Measurements from ENCODE around the gene PTPN9. TPM values are rescaled to one million over a fixed set of nuclear protein-coding genes. Genes with fewer than 3 reads are reported as not detected.

PTPN9 gene
- total RNA-seq, 2 donors from 2014 or later, result 19.3 to 22.3 TPM

DNA sequence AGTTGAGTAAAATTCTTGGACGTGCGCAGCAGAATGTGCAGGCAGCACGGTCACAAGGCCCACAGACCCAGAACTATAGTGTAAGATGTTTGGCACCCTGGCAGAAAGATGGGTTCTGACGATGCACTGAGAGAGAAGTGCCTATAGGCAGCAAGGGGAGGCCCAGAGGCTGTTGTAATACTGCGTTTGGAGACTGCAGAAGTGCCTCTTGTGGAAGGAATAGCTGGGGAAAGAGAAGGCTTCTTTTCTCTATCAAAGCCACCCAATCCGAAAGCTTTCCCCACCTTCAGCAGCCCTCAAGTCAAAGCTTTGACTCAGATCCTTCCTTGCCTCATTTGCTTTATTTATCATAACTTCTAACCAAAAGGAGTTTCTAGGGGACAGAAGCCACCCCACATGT lies 122.4 kb downstream of the PTPN9 start:
- H3K4me1 ChIP-seq (replicated peaks), result peaks cover 9% of the 10 kb centered on the region
- no peaks in the 10 kb centered on the region for H3K27me3 ChIP-seq (replicated peaks; ENCODE audit: insufficient read depth)
- intact Hi-C loops (cut with DNase I), result no loop called here
- TF ChIP-seq POLR2AphosphoS5 (IDR thresholded peaks at IDR 0.05) (no peak), POLR2A (IDR thresholded peaks at IDR 0.05) (no peak)
- TF ChIP-seq, protein P1, sequence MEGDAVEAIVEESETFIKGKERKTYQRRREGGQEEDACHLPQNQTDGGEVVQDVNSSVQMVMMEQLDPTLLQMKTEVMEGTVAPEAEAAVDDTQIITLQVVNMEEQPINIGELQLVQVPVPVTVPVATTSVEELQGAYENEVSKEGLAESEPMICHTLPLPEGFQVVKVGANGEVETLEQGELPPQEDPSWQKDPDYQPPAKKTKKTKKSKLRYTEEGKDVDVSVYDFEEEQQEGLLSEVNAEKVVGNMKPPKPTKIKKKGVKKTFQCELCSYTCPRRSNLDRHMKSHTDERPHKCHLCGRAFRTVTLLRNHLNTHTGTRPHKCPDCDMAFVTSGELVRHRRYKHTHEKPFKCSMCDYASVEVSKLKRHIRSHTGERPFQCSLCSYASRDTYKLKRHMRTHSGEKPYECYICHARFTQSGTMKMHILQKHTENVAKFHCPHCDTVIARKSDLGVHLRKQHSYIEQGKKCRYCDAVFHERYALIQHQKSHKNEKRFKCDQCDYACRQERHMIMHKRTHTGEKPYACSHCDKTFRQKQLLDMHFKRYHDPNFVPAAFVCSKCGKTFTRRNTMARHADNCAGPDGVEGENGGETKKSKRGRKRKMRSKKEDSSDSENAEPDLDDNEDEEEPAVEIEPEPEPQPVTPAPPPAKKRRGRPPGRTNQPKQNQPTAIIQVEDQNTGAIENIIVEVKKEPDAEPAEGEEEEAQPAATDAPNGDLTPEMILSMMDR (IDR thresholded peaks at IDR 0.05), result no peak
- no peak for DNase-seq (ENCODE audit: low spot score)
- H3K36me3 ChIP-seq, result no peaks in the 10 kb centered on the region
- 38% methylated on average over 6 of the region's 6 CpGs for WGBS
- H3K9me3 ChIP-seq, result no peaks in the 10 kb centered on the region
- H3K27ac ChIP-seq, result peak overlapping the region; percentile 98
- peak overlapping the region in 1 of 2 donors; percentile 72 for H3K4me3 ChIP-seq

DNA sequence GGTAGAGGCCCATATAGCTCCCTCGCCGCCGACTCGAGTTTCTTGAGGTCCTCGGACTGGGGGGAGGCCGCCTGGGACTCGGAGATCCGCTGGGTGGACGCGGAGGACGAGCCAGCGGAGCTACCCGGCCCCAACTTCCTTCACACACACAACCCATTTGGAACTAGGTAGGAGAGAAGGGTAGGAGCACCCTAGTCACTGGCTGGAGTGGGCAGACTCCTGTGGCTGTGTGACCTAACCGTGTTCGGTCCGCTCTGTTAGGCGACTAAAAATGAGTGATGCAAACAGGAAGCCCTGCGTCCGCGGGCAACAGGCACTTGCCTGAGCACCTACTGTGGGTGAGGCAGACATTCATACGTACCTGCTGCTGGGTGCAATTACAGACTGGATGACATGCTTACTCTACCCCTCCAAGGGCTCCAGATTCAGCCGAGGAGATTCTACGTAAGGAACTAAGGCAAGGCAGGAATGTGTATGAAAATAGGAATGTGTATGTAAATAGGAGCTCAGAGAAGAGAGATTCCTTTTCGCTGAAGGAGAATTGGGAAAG lies 123.1 kb downstream of the PTPN9 start:
- H3K36me3 ChIP-seq, result no peaks in the 10 kb centered on the region
- intact Hi-C loops (cut with DNase I), result no loop called here
- no peak for DNase-seq (ENCODE audit: low spot score)
- peak overlapping the region; percentile 98 for H3K27ac ChIP-seq
- peak overlapping the region; percentile 72 to 96 for H3K4me3 ChIP-seq
- no peaks in the 10 kb centered on the region for H3K9me3 ChIP-seq
- no peak for TF ChIP-seq POLR2A (IDR thresholded peaks at IDR 0.05)
- no peak for TF ChIP-seq POLR2AphosphoS5 (IDR thresholded peaks at IDR 0.05)
- TF ChIP-seq, protein P1 (IDR thresholded peaks at IDR 0.05), result no peak
- no peaks in the 10 kb centered on the region for H3K27me3 ChIP-seq (replicated peaks; ENCODE audit: insufficient read depth)
- H3K4me1 ChIP-seq (replicated peaks), result peaks cover 9% of the 10 kb centered on the region
- WGBS, result 1% methylated on average over 24 of the region's 24 CpGs

DNA sequence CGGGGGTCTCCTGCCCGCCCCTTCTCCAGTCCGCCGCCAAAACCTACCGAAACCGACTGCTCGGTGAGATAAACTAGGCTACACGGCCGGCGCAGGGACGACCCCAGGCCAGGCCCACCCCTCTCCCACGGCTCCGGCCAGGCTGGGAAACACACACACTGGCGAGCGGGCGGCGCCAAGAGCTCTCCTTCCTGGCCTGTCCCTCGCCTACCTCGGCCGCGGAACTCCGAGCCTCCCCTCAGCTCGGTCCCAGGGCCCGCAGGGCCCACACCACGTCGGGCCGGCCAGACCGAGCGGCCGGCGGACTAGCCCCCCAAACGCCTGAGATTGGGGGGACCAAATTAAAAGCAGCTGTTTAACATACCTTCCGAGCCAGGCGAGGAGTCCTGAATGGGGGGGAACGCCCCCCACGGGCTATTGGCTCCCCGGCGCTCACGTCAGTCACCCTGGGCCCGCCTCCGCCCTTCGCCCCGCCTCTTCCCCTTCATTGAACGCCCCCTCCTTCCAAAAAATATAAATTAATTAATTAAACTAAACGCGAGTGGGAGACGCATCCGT lies 123.6 kb downstream of the PTPN9 start:
- H3K27ac ChIP-seq, result peak overlapping the region; percentile 98
- under 1% methylated on average over 48 of the region's 48 CpGs for WGBS
- peaks cover 9% of the 10 kb centered on the region for H3K4me1 ChIP-seq (replicated peaks)
- peak; percentile 92 for DNase-seq (ENCODE audit: low spot score)
- H3K27me3 ChIP-seq (replicated peaks; ENCODE audit: insufficient read depth), result no peaks in the 10 kb centered on the region
- H3K36me3 ChIP-seq, result no peaks in the 10 kb centered on the region
- H3K9me3 ChIP-seq, result no peaks in the 10 kb centered on the region
- peak; percentile 89 for TF ChIP-seq POLR2A (IDR thresholded peaks at IDR 0.05)
- TF ChIP-seq, protein P1 (IDR thresholded peaks at IDR 0.05), result peak in 1 of 4 experiments; percentile 1
- peak; percentile 90 for TF ChIP-seq POLR2AphosphoS5 (IDR thresholded peaks at IDR 0.05)
- intact Hi-C loops (cut with DNase I), result no loop called here
- H3K4me3 ChIP-seq, result peak overlapping the region; percentile 72 to 96

DNA sequence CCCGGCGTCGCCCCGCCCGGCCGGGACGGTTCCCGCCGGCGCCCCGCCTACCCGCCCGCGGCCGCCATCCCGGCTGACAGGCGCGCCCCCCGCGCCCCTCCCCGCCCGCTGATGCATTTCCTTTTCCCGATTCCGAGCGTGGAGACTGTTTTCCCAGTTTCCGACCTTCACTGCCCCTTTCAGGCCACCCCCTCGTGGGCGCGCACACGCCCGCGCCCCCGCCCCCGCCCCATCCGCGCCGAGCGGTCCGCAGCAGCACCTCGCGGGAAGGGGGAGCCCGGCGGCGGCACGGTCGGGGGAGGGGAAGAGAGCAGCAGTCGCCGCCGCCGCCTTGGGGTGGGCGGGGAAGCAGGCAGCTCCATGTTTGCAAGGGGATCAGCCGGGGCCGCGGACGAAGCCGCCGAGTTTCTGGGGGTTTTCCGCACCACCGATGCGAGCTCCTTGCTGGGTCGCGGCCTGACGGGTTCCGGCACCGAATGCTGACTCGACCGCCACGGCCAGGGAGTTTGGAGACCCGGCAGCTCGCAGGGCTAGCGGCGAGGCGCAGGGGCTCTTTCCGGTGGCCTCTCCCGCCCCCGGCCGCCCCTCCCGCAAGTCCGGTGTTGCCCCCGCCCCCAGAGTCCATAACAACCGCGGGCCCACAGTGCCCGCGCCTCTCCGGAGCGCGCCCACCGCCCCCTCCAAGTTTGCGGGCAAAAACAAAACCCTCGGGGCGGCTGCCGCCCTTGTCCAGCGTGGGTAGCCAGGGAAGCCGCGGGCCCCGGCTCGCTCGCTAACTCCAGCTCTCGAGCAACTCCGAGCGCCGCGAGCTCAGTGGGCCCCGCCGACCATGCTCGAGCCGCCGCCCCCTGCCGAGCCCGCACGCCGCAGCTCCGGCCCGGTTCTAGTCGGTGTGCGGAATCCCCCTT lies 124.4 kb downstream of the PTPN9 start:
- intact Hi-C loops (cut with DNase I), result loop anchor here (5.0 kb wide), 1 partner anchor 123 kb away; the partner anchor contains the start of gene PTPN9
- WGBS, result under 1% methylated on average over 82 of the region's 116 CpGs

More for the DNA sequence above, 124.4 kb downstream of the PTPN9 start:
- no peaks in the 10 kb centered on the region for H3K9me3 ChIP-seq
- no peaks in the 10 kb centered on the region for H3K27me3 ChIP-seq (replicated peaks; ENCODE audit: insufficient read depth)
- peaks cover 10% of the 10 kb centered on the region for H3K4me1 ChIP-seq (replicated peaks)
- peak; percentile 35 for DNase-seq (ENCODE audit: low spot score)
- peak overlapping the region; percentile 72 to 96 for H3K4me3 ChIP-seq
- TF ChIP-seq POLR2A (IDR thresholded peaks at IDR 0.05), result no peak
- TF ChIP-seq, protein P1 (IDR thresholded peaks at IDR 0.05), result no peak
- no peak for TF ChIP-seq POLR2AphosphoS5 (IDR thresholded peaks at IDR 0.05)
- no peaks in the 10 kb centered on the region for H3K36me3 ChIP-seq
- peak overlapping the region; percentile 98 for H3K27ac ChIP-seq

Data from prostate gland (tissue), 2 donors.